SK-N-SH treated with all-trans-retinoic acid at 6 μM for 48 hours (cell line): Measurements from ENCODE around the gene VEZF1.

Experiments used
- ATAC-seq: fragments of 200-7000 bp; cut with Tn5 transposase; 3 replicates; pipeline ENCODE4 v1.9.1; 2020; ENCODE audit warnings: mild to moderate bottlenecking, moderate library complexity
- ARNTL ChIP-seq: fragments of 450-650 bp; formaldehyde crosslinking; IDR thresholded peaks from 2 replicates; pipeline ENCODE4 v1.5.0; 2020; ENCODE audit warnings: low read depth, mild to moderate bottlenecking, moderate library complexity, borderline replicate concordance
- BACH2 ChIP-seq: fragments of 250-450 bp; sonication (Bioruptor Pico); IDR thresholded peaks from 2 replicates; pipeline ENCODE4 v1.9.0; 2021; ENCODE audit warnings: mild to moderate bottlenecking, borderline replicate concordance
- CSDC2 ChIP-seq: fragments of 250-450 bp; sonication (Bioruptor Pico); IDR thresholded peaks from 2 replicates; pipeline ENCODE4 v1.5.0; 2020; ENCODE audit warnings: mild to moderate bottlenecking, moderate library complexity
- ESRRG ChIP-seq: fragments of 250-450 bp; sonication (Bioruptor Pico); IDR thresholded peaks from 2 replicates; pipeline ENCODE4 v1.6.1; 2021; ENCODE audit warnings: mild to moderate bottlenecking
- ISL1 ChIP-seq: fragments of 250-450 bp; sonication (Bioruptor Pico); IDR thresholded peaks from 2 replicates; pipeline ENCODE4 v2.1.2; 2022; ENCODE audit warnings: mild to moderate bottlenecking, moderate library complexity
- OSR1 ChIP-seq: fragments of 250-450 bp; sonication (Bioruptor Pico); IDR thresholded peaks from 2 replicates; pipeline ENCODE4 v1.8.0; 2022; ENCODE audit warnings: moderate library complexity, mild to moderate bottlenecking, inconsistent platforms
- PPARA ChIP-seq: fragments of 250-450 bp; sonication (Bioruptor Pico); IDR thresholded peaks from 2 replicates; pipeline ENCODE4 v1.5.0; 2020; ENCODE audit warnings: mild to moderate bottlenecking, borderline replicate concordance
- RARB ChIP-seq: fragments of 250-450 bp; sonication (Bioruptor Pico); IDR thresholded peaks from 2 replicates; pipeline ENCODE4 v1.8.0; 2021; ENCODE audit warnings: mild to moderate bottlenecking, moderate library complexity
- SNAI2 ChIP-seq: fragments of 250-450 bp; sonication (Bioruptor Pico); IDR thresholded peaks from 2 replicates; pipeline ENCODE4 v1.5.0; 2020; ENCODE audit warnings: mild to moderate bottlenecking, moderate library complexity
- TCF4 ChIP-seq: fragments of 250-450 bp; sonication (Bioruptor Pico); IDR thresholded peaks from 2 replicates; pipeline ENCODE4 v1.8.0; 2021; ENCODE audit warnings: mild to moderate bottlenecking, moderate library complexity, borderline replicate concordance
- ZC3H10 ChIP-seq: fragments of 250-450 bp; sonication (Bioruptor Pico); IDR thresholded peaks from 2 replicates; pipeline ENCODE4 v1.5.1; 2021; ENCODE audit warnings: mild to moderate bottlenecking, moderate library complexity
- ZFP3 ChIP-seq: fragments of 250-450 bp; sonication (Bioruptor Pico); IDR thresholded peaks from 2 replicates; pipeline ENCODE4 v1.5.0; 2020; ENCODE audit warnings: mild to moderate bottlenecking, moderate library complexity
- ZFP30 ChIP-seq: fragments of 450-650 bp; formaldehyde crosslinking; IDR thresholded peaks from 2 replicates; pipeline ENCODE4 v1.5.0; 2022; ENCODE audit warnings: mild to moderate bottlenecking, moderate library complexity
- ZNF70 ChIP-seq: fragments of 450-650 bp; formaldehyde crosslinking; IDR thresholded peaks from 2 replicates; pipeline ENCODE4 v1.5.0; 2020; ENCODE audit warnings: mild to moderate bottlenecking, moderate library complexity
- ZNF8 ChIP-seq: fragments of 450-650 bp; formaldehyde crosslinking; IDR thresholded peaks from 2 replicates; pipeline ENCODE4 v1.5.0; 2020; ENCODE audit warnings: mild to moderate bottlenecking, moderate library complexity
- TF ChIP-seq, protein P1 (sequence below): fragments of 250-450 bp; sonication (Bioruptor Pico); IDR thresholded peaks from 2 replicates; pipeline ENCODE4 v1.8.0; 2021; ENCODE audit warnings: low read depth, mild to moderate bottlenecking, moderate library complexity, borderline replicate concordance
- TF ChIP-seq, protein P2 (sequence below): fragments of 250-450 bp; sonication (Bioruptor Pico); IDR thresholded peaks from 2 replicates; pipeline ENCODE4 v1.5.1; 2021; ENCODE audit warnings: mild to moderate bottlenecking, moderate library complexity
- TF ChIP-seq, protein P3 (sequence below): fragments of 250-450 bp; sonication (Bioruptor Pico); IDR thresholded peaks from 2 replicates; pipeline ENCODE4 v1.5.0; 2020; ENCODE audit warnings: mild to moderate bottlenecking, moderate library complexity

Gene VEZF1

DNA sequence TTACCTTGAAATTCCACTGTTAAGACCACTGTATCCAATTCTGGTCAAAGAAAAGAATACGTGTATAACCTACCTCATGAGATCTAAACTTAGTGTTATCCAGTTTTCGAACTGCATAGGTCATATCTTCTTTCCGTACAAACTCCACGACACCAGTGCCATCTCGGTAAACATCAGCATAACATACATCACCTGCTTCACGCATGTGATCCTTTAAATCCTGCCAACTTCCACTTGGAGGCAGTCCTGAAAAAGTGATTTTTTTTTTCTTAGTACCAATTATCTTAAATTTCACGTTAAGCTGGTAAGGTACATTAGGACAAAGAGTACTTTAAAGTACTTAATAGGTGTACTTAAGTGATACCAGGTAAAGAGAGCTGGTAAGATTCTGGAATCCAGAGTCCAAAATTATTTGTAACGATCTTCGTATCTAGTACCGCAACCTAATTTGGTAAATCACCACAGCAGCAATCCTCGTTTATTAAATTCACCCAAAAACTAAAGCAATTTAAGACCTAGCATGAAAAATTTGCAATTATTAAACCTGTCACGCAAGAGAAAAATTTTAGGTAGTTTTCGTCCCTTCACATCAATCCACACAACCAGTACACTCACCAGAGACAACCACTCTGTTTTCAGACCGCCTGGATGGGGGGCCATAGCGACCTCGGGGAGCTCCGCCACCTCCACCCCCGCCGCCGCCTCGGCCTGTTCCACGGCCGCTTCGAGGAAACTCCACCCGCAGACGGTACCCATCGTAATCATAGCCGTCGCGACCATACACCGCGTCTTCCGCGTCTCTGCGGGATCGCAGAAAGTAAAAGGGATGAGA lies 17.9 kb upstream of the VEZF1 start:
- no peak; the same call in 2 of the 3 replicates for ATAC-seq
- TF ChIP-seq ARNTL (CRISPR knock-in tag) = no peak
- TF ChIP-seq ISL1 (CRISPR knock-in tag) = no peak
- TF ChIP-seq, protein P1, sequence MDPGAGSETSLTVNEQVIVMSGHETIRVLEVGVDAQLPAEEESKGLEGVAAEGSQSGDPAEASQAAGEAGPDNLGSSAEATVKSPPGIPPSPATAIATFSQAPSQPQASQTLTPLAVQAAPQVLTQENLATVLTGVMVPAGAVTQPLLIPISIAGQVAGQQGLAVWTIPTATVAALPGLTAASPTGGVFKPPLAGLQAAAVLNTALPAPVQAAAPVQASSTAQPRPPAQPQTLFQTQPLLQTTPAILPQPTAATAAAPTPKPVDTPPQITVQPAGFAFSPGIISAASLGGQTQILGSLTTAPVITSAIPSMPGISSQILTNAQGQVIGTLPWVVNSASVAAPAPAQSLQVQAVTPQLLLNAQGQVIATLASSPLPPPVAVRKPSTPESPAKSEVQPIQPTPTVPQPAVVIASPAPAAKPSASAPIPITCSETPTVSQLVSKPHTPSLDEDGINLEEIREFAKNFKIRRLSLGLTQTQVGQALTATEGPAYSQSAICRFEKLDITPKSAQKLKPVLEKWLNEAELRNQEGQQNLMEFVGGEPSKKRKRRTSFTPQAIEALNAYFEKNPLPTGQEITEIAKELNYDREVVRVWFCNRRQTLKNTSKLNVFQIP (CRISPR knock-in tag) = no peak

DNA sequence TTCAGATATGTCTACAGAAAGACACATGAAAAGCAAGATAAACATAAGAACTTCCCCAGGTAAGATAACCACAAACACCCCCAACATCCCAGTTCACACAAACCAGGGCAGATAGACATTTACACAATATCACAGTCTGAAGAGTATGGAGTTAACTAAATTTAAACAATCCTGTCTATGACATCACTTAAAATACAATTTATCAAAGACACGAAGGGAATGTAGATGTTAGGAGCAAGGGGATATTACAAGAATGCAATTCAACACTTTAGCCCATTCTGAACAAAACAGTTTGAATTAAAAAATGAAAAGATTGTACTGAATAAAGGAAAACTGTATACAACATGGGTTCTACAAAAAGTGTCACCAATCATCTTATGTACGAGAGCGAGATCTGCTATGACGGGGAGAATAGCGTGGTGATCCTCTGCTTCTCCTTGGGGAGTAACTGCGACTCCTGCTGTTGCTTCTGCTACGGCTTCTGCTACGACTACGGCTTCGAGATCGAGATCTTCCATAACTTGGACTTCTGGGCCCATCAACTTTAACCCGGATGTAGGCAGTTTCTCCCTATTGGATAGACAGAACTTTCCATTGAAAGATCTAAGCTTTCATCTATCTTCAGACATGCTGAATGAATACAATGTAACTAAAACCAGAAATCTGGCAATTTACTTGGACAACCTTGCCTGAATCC lies 17.1 kb upstream of the VEZF1 start:
- ATAC-seq = no peak

DNA sequence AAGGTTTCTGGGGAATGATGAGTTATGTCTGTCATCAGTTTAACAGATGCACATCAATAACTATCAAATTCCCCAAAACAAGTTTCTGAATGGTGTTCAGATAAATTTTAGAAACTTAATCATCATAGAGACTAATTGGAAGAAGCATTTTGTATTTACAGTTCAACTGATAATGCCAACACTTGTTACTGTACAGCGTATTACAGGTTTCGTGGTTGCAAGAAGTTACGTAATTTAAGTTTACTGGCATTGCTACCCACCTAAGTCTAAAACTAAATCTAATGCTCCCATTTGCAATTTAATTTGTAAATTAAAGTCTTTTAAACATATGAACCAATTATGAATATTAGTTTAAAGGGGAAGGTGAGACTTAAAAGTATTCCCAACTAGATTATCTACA lies 16.0 kb upstream of the VEZF1 start:
- TF ChIP-seq ZNF8 (CRISPR knock-in tag) (no peak), OSR1 (CRISPR knock-in tag) (no peak), ISL1 (CRISPR knock-in tag) (no peak), RARB (CRISPR knock-in tag) (no peak), TCF4 (CRISPR knock-in tag) (no peak), SNAI2 (CRISPR knock-in tag) (no peak), ZFP30 (CRISPR knock-in tag) (no peak), ZNF70 (CRISPR knock-in tag) (no peak), ARNTL (CRISPR knock-in tag) (no peak), ZC3H10 (CRISPR knock-in tag) (no peak), ESRRG (CRISPR knock-in tag) (no peak), BACH2 (no peak)
- TF ChIP-seq, protein P2, sequence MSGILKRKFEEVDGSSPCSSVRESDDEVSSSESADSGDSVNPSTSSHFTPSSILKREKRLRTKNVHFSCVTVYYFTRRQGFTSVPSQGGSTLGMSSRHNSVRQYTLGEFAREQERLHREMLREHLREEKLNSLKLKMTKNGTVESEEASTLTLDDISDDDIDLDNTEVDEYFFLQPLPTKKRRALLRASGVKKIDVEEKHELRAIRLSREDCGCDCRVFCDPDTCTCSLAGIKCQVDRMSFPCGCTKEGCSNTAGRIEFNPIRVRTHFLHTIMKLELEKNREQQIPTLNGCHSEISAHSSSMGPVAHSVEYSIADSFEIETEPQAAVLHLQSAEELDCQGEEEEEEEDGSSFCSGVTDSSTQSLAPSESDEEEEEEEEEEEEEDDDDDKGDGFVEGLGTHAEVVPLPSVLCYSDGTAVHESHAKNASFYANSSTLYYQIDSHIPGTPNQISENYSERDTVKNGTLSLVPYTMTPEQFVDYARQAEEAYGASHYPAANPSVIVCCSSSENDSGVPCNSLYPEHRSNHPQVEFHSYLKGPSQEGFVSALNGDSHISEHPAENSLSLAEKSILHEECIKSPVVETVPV (CRISPR knock-in tag) = no peak
- TF ChIP-seq, protein P1 (CRISPR knock-in tag) = no peak
- TF ChIP-seq, protein P3, sequence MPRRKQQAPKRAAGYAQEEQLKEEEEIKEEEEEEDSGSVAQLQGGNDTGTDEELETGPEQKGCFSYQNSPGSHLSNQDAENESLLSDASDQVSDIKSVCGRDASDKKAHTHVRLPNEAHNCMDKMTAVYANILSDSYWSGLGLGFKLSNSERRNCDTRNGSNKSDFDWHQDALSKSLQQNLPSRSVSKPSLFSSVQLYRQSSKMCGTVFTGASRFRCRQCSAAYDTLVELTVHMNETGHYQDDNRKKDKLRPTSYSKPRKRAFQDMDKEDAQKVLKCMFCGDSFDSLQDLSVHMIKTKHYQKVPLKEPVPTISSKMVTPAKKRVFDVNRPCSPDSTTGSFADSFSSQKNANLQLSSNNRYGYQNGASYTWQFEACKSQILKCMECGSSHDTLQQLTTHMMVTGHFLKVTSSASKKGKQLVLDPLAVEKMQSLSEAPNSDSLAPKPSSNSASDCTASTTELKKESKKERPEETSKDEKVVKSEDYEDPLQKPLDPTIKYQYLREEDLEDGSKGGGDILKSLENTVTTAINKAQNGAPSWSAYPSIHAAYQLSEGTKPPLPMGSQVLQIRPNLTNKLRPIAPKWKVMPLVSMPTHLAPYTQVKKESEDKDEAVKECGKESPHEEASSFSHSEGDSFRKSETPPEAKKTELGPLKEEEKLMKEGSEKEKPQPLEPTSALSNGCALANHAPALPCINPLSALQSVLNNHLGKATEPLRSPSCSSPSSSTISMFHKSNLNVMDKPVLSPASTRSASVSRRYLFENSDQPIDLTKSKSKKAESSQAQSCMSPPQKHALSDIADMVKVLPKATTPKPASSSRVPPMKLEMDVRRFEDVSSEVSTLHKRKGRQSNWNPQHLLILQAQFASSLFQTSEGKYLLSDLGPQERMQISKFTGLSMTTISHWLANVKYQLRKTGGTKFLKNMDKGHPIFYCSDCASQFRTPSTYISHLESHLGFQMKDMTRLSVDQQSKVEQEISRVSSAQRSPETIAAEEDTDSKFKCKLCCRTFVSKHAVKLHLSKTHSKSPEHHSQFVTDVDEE (CRISPR knock-in tag) = no peak
- ATAC-seq = no peak

More for the DNA sequence above, 17.1 kb upstream of the VEZF1 start:
- TF ChIP-seq, protein P3 (CRISPR knock-in tag) = no peak
- TF ChIP-seq SNAI2 (CRISPR knock-in tag) = no peak
- TF ChIP-seq CSDC2 (CRISPR knock-in tag) = no peak
- no peak for TF ChIP-seq ESRRG (CRISPR knock-in tag)
- TF ChIP-seq, protein P2 (CRISPR knock-in tag) = no peak
- no peak for TF ChIP-seq ZNF8 (CRISPR knock-in tag)
- TF ChIP-seq ISL1 (CRISPR knock-in tag) = no peak
- no peak for TF ChIP-seq PPARA (CRISPR knock-in tag)
- no peak for TF ChIP-seq ZFP3
- TF ChIP-seq ARNTL (CRISPR knock-in tag) = no peak
- no peak for TF ChIP-seq ZNF70 (CRISPR knock-in tag)
